ENCODE measurements around the gene DHRS4L2.
"Not testable (repeated sequence)": the region's sequence is repeated elsewhere in the genome, so short reads cannot be mapped to it uniquely, and the experiment has no call there.

The DHRS4L2 gene

DNA sequence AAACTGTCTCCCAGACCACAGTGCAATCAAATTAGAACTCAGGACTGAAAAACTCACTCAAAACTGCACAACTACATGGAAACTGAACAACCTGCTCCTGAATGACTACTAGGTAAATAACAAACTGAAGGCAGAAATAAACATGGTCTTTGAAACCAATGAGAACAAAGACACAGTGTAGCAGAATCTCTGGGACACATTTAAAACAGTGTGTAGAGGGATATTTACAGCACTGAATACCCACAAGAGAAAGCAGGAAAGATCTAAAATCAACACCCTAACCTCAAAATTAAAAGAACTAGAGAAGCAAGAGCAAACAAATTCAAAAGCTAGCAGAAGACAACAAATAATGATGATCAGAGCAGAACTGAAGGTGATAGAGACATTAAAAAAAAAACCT, 14.7 kb upstream of the DHRS4L2 start:
- DNase-seq, result not testable (repeated sequence)

DNA sequence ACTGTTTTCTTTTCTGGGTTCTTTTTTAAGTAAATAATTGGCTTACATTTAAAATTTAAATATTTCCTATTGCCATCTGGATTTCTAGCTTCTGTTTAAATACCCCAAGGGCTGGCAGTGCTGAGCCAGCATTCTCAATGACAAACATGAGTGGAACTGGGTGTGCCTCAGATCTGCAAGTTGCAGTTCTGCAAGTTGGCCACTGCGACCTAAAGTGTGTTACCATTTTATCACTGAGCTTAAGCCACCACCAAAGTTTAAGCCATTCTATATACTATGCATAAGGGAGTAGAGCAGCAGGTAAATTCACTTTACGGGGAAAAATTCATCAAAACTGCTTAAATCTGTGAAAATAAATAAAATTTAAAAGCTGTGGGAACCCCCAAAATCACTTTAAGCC, 11.5 kb upstream of the DHRS4L2 start:
- not testable (repeated sequence) for DNase-seq

DNA sequence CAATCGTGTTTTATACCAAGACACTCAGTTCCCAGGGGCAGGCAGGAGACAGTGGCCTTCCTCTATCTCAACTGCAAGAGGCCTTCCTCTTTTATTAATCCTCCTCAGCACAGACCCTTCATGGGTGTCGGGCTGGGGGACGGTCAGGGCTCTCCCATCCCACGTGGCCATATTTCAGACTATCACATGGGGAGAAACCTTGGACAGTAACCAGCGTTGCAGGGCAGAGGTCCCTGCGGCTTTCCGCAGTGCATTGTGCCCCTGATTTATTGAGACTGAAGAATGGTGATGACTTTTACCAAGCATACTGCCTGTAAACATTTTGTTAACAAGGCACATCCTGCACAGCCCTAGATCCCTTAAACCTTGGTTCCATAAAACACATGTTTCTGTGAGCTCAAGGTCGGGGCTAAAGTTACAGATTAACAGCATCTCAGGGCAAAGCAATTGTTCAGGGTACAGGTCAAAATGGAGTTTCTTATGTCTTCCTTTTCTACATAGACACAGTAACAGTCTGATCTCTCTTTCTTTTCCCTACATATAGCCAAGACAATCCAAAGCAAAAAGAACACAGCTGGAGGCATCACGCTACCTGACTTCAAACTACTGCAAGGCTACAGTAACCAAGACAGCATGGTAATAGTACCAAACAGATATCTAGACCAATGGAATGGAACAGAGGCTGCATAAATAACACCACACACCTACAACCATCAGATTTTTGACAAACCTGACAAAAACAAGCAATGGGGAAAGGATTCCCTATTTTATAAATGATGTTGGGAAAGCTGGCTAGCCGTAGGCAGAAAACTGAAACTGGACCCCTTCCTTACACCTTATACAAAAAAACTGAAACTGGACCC, 6.5 kb upstream of the DHRS4L2 start:
- DNase-seq, result not testable (repeated sequence)

DNA sequence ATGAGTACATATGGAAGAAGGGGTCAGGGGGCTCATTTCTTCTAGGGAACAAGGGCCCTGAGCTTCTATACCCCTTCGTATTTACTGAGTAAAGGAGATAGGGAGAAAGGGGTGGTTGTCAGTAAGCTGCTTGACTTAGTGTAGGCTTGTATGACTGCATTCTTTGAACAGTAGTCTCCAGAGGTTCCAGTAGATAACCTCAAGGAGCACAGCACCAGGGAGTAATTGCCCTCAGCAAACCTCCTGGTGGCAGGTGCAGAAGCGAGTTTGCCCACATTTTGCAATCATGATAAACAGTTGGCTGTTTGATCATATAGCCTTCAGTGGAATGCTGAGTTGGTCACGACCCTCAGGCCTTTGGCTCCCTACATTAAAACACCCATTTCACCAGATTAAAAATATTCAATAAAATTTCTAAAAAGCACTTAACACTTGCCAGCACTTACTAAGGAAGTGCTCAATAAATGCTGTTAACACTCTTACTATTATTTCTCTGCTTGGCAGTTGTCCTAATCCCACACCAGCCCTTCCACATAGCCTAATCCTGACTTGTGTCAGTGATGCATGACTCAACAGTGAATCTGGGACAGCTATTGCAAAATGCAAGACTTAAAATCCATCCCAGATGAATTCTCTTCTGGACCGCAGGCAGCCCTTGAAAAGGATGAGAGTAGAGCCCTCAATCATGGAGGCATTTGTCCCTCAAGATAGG, 3.7 kb upstream of the DHRS4L2 start:
- DNase-seq, result no peak

DNA sequence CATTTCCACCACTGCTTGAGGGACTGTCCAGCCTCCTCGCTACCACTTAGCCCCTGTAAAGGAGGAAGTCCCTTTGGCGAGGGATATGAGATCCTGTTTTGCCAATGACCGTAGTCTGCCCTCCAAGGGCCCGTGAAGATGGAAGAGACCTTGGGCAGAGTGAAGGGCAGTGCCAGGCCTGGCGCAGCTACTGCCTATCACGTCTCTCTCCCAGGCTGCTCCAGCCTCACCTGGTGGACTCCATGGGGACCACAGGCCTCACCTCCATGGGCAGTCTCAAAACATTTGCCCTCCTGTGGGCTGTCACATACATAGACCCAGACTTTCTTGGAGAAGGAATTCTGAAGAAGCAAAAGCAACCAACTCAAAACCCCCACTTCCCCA, 514 bp upstream of the DHRS4L2 start:
- not testable (repeated sequence) for DNase-seq

DNA sequence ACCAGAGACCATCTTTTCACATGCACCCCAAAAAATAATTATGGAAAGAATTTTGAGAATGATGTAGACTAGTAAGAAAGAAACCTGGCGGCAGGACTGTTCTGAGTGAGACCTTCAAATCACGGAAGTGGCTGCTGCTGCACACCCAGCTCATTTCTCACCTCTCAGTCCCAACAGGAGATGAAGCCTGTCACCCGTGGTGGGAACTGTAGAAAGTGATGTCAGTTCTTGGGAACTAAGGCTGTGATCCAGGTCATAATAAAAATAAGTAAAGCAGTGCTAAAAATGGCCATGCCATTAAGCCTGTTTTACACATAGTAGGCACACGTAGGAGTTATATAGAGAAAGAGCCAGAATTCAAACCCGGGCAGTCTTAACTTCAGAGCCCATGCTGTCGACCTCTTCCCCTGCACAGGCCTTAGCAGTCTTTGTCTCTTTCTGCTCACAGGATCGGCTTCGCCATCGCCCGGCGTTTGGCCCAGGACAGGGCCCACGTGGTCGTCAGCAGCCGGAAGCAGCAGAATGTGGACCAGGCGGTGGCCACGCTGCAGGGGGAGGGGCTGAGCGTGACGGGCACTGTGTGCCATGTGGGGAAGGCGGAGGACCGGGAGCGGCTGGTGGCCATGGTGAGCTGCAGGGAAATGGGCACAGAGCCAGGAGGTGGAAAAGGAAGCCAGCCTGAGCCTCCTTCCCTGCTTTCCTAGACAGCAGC, 1.2 kb downstream of the DHRS4L2 start:
- DNase-seq, result not testable (repeated sequence)

DNA sequence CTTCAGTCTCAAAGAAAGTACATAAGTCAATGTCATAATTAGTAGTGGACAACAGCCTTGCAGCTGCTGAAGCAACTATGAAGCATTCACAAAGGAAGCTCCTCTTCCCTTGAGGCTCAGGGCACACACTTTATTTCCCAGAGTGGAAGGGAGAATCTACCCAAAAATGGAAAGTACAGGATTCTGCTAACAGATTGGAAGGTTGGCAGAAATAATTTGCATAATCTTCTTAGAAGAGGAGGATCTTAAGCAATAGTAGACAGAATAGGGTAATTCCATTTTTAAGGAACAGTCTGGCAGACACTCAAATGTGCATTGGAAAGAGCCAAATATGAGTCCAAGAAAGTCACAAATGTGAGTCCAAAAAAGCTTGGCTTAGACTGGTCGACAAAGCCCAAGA, 2.2 kb downstream of the DHRS4L2 start:
- DNase-seq, result not testable (repeated sequence)

DNA sequence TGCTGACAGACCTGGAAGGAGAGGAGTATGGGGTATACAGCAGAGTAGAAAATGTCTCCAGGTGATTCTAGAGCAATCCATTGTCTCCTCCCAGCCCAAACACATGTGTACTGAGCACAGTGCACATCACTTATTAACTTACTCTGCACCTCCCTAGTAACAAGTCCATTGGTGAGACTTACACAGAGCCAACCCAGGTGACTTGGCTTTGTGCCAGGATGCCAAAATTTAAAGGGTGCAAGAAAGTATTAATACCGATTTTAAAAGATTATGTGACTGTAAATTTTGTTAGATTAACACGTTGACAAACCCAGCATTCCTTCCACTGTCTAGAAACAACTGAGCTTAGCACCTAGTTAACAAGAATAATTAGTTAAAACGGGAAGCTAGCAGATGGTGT, 4.3 kb downstream of the DHRS4L2 start:
- DNase-seq, result not testable (repeated sequence)

DNA sequence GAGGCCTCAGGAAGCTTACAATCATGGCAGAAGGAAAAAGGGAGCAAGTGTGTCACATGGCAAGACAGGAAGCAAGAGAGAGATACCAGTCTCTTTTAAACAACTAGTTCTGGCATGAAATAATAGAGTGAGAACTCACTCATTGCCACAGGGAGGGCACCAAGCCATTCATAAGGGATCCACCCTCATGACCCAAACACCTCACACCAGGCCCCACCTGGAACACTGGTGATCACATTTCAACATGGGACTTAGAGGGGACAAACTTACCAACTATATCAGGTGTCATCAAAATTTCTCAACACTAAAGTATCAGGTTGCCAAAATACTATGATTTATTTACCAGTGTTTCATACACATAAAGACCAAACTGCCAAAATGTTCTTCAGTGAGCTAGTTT, 7.3 kb downstream of the DHRS4L2 start:
- not testable (repeated sequence) for DNase-seq

DNA sequence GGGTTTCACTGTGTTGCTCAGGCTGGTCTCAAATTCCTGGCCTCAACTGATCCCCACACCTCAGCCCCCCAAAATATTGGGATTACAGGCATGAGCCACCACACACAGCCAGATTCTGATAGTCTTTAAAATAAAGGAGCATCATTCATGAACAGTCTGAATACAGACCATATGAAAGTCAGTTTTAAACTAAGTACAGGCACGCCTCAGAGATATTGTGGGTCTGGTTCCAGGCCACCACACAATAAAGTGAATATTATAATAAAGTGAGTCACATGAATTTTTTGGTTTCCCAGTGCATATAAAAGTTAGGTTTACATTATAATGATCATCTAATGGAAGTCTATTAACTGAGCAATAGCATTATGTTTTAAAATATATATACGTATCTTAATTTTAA, 8.1 kb downstream of the DHRS4L2 start:
- not testable (repeated sequence) for DNase-seq

DNA sequence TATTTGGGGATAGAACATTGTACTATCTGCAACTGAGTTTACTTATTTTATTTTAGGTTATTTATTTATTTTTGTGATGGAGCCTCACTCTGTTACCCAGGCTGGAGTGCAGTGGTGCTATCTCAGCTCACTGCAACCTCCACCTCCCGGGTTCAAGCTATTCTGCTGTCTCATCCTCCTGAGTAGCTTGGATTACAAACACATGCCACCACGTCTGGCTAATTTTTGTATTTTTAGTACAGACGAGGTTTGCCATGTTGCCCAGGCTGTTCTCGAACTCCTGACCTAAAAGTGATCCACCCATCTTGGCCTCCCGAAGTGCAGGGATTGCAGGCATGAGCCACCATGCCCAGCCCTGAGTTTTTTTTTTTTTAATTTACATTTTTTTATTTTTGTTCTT, 10.9 kb downstream of the DHRS4L2 start:
- not testable (repeated sequence) for DNase-seq

DNA sequence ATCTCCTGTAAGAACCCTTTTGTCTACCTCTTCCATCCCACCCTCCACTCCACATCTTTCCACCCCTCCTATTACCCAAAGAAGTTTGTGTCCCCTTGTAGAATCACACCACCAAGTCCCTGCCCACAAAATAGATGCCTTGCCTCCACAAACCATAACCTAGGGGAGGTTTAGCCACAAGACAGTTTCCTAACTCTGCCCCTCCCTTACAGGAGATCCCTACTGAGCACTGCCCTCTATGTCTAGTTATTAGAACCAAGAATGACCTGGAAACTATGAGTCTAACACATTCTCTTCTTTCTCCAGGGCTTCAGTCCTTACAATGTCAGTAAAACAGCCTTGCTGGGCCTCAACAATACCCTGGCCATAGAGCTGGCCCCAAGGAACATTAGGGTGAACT, 12.3 kb downstream of the DHRS4L2 start:
- DNase-seq, result not testable (repeated sequence)

DNA sequence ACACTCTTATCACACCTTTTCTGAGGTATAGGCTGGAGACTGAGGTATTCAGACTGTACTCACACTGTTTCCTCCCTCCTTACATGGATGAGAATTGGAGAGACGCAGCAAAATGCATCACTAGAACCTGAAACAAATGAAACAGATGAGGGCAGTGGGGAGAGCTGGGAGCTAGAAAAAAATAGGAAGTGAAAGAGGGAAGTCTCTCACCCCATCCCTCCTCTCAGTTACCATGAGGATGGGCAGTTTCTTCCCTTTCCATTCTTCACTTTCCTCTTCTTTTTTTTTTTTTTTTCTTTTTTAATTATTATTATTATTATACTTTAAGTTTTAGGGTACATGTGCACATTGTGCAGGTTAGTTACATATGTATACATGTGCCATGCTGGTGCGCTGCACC, 12.9 kb downstream of the DHRS4L2 start:
- not testable (repeated sequence) for DNase-seq

DNA sequence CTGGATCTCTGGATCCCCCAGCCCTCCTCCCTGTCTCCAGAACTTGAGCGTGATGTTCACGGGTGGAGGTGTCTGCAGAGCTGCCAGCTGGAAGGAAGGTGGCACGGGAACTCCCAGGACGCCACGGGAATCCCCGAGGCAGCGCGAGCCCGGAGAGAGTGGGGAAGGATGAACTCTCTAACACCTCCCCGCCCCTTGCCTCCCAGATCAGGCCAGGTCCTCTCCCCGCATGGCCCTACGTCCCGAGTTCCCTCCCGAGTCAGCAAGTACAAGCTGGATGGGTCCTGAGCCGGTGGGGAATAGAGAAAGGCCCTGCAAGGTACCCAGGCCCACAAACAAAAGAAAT, 17.7 kb downstream of the DHRS4L2 start:
- DNase-seq, result not testable (repeated sequence)

DNA sequence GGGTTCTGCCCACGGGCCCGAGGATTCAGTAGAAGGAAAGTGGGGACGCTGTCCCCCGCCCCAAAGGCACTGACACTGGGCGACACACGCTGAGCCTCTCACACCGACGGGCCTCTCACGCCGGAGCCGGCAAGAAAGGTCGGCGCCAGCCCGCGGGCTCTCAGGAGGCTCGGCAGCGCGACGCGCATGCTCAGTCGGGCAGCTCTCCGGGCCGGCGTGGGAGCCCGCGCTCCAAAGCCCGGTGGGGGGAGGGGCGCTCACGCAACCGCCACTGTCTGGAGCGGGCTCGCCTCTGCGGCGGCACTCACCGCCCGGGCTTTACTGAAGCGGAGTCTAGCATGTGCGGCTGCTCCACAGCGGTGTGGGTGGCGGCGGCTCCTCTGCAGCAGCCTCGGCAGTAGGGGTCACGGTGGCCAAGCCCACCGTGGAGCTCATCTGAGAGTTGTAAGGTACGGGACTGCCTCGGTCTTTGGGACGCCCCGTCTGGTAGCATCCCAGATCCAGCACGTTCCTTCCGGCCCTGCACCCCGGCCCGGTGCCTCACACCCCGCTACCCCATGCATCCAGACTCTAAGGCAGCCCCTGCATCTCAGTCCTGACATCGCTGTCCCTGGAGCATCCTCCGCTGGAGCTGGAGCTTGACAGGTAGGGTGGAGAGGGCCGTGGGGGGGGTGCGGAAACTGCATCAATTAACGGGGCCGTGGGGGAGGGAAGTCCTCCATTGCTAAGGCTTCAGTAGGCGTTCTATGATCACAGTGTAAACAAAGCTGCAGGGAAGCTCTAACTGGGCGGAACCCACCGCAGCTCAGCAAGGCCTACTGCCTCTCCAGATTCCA, 18.3 kb downstream of the DHRS4L2 start:
- peak; percentile 2 for DNase-seq

DNA sequence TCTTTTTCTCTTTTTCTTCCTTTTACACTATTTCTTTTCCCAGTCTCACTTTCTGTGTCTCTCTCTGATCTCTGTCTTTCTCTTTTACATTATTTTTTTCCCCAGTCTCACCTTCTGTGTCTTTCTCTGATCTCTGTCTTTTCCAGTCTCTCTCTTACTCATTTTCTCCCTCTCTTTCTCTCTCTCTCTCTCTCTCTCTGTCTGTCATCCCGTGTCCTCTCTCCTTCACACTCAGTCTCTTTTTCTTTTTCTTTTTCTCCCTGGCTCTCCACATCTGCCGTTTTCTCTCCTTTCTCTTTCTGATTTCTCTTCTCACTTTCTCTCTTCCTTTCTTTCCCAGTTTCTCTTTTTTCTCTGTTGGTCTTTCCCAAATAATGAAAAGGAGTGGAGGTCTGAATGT, 22.3 kb downstream of the DHRS4L2 start:
- DNase-seq, result no peak

DNA sequence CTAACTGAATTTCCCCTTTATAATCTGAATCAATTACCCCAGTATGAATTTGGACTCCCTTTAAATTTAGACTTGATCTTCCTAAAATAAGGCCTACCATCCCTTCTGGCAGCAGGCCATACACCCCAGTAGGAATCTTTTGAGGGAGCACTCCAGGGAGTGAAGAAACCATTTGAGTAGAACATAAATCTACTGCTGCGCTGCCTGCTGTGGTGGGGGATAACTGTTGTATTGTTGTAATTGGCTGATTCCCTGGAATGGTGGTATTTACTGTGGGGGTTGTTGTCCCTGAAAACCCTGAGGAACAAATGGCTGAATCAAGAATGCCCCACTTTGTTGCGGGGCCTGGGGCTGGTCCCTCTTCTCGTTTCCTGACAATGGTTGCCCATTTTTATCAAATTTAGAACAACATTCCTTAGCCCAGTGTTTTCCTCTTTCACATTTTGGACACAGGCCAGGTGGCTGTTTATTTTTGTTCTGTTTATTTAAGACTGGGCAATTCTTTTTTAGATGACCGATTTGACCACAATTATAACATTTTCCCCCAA, 24.1 kb downstream of the DHRS4L2 start:
- DNase-seq, result not testable (repeated sequence)

DNA sequence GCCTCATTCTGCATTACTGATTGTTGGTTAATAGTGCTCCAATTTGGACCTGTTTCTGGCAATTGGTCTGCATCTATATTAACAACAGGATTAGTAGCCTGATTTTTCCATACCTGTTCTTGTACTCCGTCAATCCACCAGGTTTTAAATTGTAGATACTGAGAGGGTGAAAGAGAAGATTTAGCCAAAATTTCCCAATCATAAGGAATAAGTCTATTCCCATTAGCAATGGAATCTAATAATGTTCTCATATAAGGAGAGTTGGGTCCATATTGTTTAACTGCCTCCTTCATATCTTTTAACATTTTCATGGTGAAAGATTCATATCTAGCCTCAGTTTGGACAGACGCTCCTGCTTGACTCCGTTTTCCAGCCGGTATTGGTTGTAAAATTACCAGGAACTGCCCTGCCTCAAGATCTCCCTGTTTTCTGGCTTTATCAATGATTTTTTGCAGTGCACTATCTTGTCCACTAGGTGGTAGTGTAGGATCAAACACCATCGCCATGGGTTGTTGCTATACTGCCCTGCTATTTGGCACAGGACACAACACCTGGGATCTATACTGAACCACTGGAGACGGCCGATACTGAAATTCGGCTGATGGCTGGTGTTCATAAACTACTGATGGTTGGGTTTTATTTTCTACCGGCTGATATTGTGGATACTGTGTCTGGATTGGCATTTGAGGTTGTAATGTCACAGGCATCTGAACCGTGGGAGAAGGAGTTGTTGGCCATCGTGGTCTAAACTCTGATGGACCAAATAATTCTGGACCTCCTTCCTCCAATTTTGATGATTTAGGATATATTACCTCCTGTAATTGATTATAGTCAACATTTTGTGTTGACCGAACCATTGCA, 25.2 kb downstream of the DHRS4L2 start:
- peak; percentile 63 for DNase-seq

DNA sequence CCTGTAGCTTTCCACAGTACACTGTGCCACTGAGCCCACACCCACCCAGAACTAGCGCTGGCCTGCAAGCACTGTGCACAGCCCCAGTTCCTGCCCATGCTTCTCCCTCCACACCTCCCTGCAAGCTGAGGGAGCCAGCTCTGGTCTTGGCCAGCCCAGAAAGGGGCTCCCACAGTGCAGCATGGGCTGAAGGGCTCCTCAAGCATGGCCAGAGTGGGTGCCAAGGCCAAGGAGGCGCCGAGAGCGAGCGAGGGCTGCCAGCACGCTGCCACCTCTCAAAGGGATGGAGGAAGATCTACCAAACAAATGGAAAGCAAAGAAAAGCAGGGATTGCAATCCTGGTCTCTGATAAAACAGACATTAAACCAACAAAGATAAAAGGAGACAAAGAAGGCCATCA, 27.0 kb downstream of the DHRS4L2 start:
- not testable (repeated sequence) for DNase-seq

DNA sequence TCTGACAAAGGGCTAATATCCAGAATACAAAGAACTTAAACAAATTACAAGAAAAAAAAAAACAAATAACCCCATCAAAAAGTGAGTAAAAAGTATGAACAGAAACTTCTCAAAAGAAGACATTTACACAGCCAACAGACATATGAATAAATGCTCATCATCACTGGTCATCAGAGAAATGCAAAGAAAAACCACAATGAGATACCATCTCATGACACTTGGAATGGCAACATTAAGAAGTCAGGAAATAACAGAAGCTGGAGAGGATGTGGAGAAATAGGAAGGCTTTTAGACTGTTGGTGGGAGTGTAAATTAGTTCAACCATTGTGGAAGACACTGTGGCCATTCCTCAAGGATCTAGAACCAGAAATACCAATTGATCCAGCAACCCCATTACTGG, 30.2 kb downstream of the DHRS4L2 start:
- not testable (repeated sequence) for DNase-seq

DNA sequence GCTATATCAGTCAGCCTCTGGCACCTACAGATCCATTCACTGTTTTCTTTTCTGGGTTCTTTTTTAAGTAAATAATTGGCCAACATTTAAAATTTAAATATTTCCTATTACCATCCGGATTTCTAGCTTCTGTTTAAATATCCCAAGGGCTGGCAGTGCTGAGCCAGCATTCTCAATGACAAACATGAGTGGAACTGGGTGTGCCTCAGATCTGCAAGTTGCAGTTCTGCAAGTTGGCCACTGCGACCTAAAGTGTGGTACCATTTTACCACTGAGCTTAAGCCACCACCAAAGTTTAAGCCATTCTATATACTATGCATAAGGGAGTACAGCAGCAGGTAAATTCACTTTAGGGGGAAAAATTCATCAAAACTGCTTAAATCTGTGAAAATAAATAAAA, 31.2 kb downstream of the DHRS4L2 start:
- not testable (repeated sequence) for DNase-seq

Data from NCI-H748 treated with DMSO at 0.1 percent for 48 hours (cell line).